ENCODE measurements around the gene SYNJ2BP. TPM values are rescaled to one million over a fixed set of nuclear protein-coding genes. Genes with fewer than 3 reads are reported as not detected.

The SYNJ2BP gene, protein sequence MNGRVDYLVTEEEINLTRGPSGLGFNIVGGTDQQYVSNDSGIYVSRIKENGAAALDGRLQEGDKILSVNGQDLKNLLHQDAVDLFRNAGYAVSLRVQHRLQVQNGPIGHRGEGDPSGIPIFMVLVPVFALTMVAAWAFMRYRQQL
- 10 to 100 TPM; 28.1 to 44.9 (median 37.7) TPM for total RNA-seq

DNA sequence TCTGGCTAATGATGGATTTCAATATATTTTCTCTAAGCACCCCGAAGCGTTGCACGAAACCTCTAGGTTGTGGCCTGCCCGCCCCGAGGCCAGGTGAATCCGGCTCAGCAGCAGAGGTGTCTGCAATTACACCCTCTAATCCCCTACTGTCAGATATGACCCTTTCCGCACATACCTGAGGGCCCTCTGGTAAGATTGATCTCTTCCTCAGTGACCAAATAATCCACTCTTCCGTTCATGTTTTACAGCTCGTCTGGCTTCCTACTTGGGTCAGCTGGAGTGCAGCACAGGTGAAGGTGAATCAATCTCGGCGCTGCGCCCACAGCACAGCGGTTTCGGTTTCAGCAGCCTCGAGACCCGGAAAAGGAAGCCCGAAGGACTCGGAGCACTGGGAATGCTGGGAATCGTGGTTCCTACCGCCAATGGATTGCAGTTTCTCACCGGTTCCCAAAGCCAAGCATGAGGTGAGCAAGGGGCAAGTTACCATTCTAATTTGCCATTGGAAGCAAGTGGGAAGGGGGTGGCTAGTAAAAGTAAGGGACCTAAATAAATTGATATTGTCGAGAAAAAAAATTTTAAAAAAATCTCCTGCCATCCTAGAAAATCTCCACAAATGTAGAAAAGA, at the start of gene SYNJ2BP:
Gene SYNJ2BP (minus strand): TSS at position 366 of the 625 bp plus-strand sequence. CDS start 127 bp downstream, at position 239.
- peak; percentile 82 to 89 for DNase-seq
- WGBS, 2 donors: 1% methylated on average over 22 of the region's 22 CpGs
- no peaks in the 10 kb centered on the region for H3K9me3 ChIP-seq
- peak within 1 kb of the TSS; percentile 37 to 65 (median 63) for H3K27ac ChIP-seq
- peak in 1 of 2 donors; percentile 42 for TF ChIP-seq POLR2A (IDR thresholded peaks at IDR 0.05)
- TF ChIP-seq, protein P1, sequence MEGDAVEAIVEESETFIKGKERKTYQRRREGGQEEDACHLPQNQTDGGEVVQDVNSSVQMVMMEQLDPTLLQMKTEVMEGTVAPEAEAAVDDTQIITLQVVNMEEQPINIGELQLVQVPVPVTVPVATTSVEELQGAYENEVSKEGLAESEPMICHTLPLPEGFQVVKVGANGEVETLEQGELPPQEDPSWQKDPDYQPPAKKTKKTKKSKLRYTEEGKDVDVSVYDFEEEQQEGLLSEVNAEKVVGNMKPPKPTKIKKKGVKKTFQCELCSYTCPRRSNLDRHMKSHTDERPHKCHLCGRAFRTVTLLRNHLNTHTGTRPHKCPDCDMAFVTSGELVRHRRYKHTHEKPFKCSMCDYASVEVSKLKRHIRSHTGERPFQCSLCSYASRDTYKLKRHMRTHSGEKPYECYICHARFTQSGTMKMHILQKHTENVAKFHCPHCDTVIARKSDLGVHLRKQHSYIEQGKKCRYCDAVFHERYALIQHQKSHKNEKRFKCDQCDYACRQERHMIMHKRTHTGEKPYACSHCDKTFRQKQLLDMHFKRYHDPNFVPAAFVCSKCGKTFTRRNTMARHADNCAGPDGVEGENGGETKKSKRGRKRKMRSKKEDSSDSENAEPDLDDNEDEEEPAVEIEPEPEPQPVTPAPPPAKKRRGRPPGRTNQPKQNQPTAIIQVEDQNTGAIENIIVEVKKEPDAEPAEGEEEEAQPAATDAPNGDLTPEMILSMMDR (IDR thresholded peaks at IDR 0.05): no peak
- H3K36me3 ChIP-seq: no peaks in the 10 kb centered on the region
- peaks cover 7 to 11% of the 10 kb centered on the region in 2 donors for H3K4me1 ChIP-seq
- intact Hi-C loops (cut with DNase I): no loop called here
- peak within 1 kb of the TSS; percentile 51 to 64 (median 55) for H3K4me3 ChIP-seq (replicated peaks in 1 of 3)
- H3K27me3 ChIP-seq: no peaks in the 10 kb centered on the region

DNA sequence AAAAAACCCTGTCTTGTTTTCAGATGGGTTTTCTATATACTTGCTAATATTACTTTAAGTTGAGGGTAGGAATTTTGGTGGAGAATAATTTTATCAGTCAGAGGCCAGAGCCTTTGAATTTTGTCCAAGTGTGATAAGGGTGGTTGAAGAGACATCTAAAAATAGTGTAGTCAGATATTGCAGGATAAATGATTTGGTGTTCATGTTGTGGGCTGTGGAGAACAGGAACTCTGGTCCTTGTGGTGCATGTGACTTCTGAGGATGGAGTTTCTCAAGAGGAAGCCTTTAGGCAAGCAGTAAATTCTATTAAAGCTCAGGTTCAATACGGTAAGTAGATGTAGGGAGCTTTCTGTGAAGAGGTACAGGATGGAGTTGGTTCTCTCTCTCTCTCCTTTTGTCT, 37.8 kb upstream of the SYNJ2BP start:
- Histone ChIP-seq H3K27me3 (no peaks in the 10 kb centered on the region), H3K36me3 (no peaks in the 10 kb centered on the region), H3K27ac (no peak overlapping the region), H3K9me3 (no peaks in the 10 kb centered on the region), H3K4me1 (no peaks in the 10 kb centered on the region), H3K4me3 (replicated peaks in 1 of 3) (no peak overlapping the region)
- WGBS, 2 donors: 73 to 92% methylated on average over 1 of the region's 1 CpG
- no peak for DNase-seq
- intact Hi-C loops (cut with DNase I): no loop called here
- TF ChIP-seq, protein P1 (IDR thresholded peaks at IDR 0.05): no peak
- no peak for TF ChIP-seq POLR2A (IDR thresholded peaks at IDR 0.05)

DNA sequence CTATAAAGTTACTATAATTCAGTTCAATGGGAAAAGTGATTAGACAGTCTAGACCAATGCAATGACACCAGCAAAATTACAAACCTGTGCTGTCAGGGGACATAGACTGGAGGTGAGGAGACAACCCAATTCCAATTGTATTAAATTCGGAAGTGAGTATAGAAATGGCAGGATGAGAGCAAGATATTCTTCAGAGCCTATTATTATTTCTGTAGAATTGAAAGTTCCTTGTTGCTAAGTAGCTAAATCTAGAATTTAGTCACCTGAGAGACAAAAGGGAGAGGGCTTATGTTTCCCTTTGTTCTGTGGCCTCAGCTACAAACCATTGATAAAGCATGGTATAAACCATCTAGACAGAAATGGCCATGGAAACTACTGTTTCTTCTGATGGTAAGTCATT, 35.0 kb upstream of the SYNJ2BP start, which contains the start of gene ADAM21:
Gene ADAM21 (plus strand): TSS at position 301 of the 400 bp plus-strand sequence. CDS start 5,326 bp downstream, outside the sequence.
- H3K27me3 ChIP-seq: no peaks in the 10 kb centered on the region
- 92 to 97% methylated on average over 1 of the region's 1 CpG for WGBS, 2 donors
- TF ChIP-seq POLR2A (IDR thresholded peaks at IDR 0.05): no peak
- TF ChIP-seq, protein P1 (IDR thresholded peaks at IDR 0.05): no peak
- no peaks in the 10 kb centered on the region for H3K36me3 ChIP-seq
- intact Hi-C loops (cut with DNase I): no loop called here
- no peak within 1 kb of the TSS for H3K27ac ChIP-seq
- DNase-seq: no peak
- no peak within 1 kb of the TSS for H3K4me3 ChIP-seq (replicated peaks in 1 of 3)
- no peaks in the 10 kb centered on the region for H3K4me1 ChIP-seq
- H3K9me3 ChIP-seq: no peaks in the 10 kb centered on the region

DNA sequence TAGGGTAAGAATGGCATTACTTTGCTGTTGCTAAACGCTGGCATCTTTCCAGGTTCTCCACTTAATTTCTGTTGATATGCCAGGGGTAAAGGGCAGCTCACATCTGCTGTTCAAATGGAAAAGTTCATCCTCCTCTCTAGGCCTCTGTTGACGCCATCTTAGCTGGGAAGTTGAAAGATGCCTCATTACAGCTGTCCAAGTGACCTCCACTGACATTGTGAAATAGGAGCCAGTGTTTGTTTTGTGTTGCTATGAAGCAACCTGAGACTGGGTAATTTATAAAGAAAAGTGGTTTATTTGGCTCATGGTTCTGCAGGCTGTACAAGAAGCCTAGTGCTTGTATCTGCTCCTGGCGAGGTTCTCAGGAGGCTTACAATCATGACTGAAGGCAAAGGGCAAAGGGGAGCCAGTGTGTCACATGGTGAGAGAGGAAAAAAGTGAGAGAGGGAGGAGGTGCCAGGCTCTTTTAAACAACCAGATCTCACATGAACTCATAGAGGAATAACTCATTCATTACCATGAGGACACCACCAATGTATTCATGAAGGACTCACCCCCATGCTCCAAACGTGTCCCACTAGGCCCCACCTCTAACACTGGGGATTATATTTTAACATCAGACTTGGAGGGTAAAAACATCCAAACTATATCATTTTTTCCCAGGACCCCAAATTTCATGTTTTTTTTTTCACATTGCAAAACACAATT, 31.9 kb upstream of the SYNJ2BP start:
- no peaks in the 10 kb centered on the region for H3K27me3 ChIP-seq
- no peak for DNase-seq
- H3K4me1 ChIP-seq: no peaks in the 10 kb centered on the region
- intact Hi-C loops (cut with DNase I): no loop called here
- H3K4me3 ChIP-seq (replicated peaks in 1 of 3): no peak overlapping the region
- no peaks in the 10 kb centered on the region for H3K9me3 ChIP-seq
- H3K36me3 ChIP-seq: no peaks in the 10 kb centered on the region
- TF ChIP-seq, protein P1 (IDR thresholded peaks at IDR 0.05): no peak
- TF ChIP-seq POLR2A (IDR thresholded peaks at IDR 0.05): no peak
- WGBS, 2 donors: 79 to 88% methylated on average over 4 of the region's 4 CpGs
- no peak overlapping the region for H3K27ac ChIP-seq

DNA sequence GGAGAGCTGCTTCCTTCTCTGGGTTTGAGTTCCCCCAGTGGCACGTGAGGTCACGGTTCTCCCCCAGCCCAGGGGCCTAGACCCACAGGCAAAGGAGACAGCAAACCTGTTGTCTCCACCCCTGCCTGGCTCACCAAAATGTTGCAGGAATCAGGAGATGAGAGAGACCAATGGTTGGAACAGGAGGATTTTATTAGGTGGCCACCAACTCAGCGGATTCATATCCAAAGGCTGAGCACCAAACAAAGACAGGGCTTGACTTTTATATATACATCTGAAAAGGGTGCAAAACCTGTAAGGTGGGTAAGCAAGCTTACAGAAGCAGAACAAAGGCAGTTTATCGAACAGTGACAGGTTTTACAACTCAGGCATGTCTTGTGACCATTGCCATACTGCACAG, 25.9 kb upstream of the SYNJ2BP start:
- Histone ChIP-seq H3K36me3 (no peaks in the 10 kb centered on the region), H3K4me1 (no peaks in the 10 kb centered on the region), H3K27ac (no peak overlapping the region), H3K4me3 (replicated peaks in 1 of 3) (no peak overlapping the region), H3K27me3 (no peaks in the 10 kb centered on the region), H3K9me3 (no peaks in the 10 kb centered on the region)
- intact Hi-C loops (cut with DNase I): no loop called here
- TF ChIP-seq, protein P1 (IDR thresholded peaks at IDR 0.05): no peak
- no peak for TF ChIP-seq POLR2A (IDR thresholded peaks at IDR 0.05)
- WGBS, 2 donors: 82 to 96% methylated on average over 4 of the region's 4 CpGs
- DNase-seq: no peak

Measured in thyroid gland (tissue), 4 donors.